H9 (cell line): ENCODE measurements around the gene NDUFA9. TPM values are rescaled to one million over a fixed set of nuclear protein-coding genes. Genes with fewer than 3 reads are reported as not detected.

ENCODE experiments used
- DNase-seq: peaks from one replicate; pipeline ENCODE4 v3.0.0-alpha.2; 2017
- H2AFZ ChIP-seq: one replicate; pipeline ENCODE4 v1.6.1; 2013; ENCODE audit warnings: mild to moderate bottlenecking, low read length, control low read depth, moderate library complexity
- H2AK5ac ChIP-seq: 2 replicates; pipeline ENCODE4 v1.6.1; 2013; ENCODE audit warnings: low read length, control low read depth, mixed read lengths; ENCODE audit not compliant: insufficient read length
- H2BK120ac ChIP-seq: one replicate; pipeline ENCODE4 v1.6.1; 2013; ENCODE audit warnings: low read depth, mild to moderate bottlenecking, low read length, control low read depth, inconsistent platforms; ENCODE audit not compliant: poor library complexity, severe bottlenecking
- H2BK12ac ChIP-seq: 2 replicates; pipeline ENCODE4 v1.6.1; 2013; ENCODE audit warnings: low read length, control low read depth, mixed read lengths, low read depth; ENCODE audit not compliant: insufficient read length
- H2BK15ac ChIP-seq: 2 replicates; pipeline ENCODE4 v1.6.1; 2013; ENCODE audit warnings: low read depth, low read length, control low read depth
- H2BK20ac ChIP-seq: one replicate; pipeline ENCODE4 v1.6.1; 2013; ENCODE audit warnings: low read depth, mild to moderate bottlenecking, low read length, control low read depth, inconsistent platforms; ENCODE audit not compliant: poor library complexity, severe bottlenecking
- H2BK5ac ChIP-seq: 2 replicates; pipeline ENCODE4 v1.6.1; 2013; ENCODE audit warnings: low read length, control low read depth, mixed read lengths; ENCODE audit not compliant: insufficient read length
- H3K14ac ChIP-seq: 2 replicates; pipeline ENCODE4 v1.6.1; 2013; ENCODE audit warnings: low read length, control low read depth; ENCODE audit not compliant: insufficient read depth
- H3K18ac ChIP-seq: 2 replicates; pipeline ENCODE4 v1.6.1; 2013; ENCODE audit warnings: low read depth, mild to moderate bottlenecking, mixed read lengths, low read length, control low read depth; ENCODE audit not compliant: insufficient read length
- H3K23ac ChIP-seq: 2 replicates; pipeline ENCODE4 v1.6.1; 2013; ENCODE audit warnings: low read length, control low read depth, mixed read lengths, low read depth; ENCODE audit not compliant: insufficient read length
- H3K23me2 ChIP-seq: 2 replicates; pipeline ENCODE4 v1.6.1; 2013; ENCODE audit warnings: low read depth, mild to moderate bottlenecking, mixed read lengths, low read length, control low read depth; ENCODE audit not compliant: insufficient read length, poor library complexity, severe bottlenecking
- H3K27ac ChIP-seq: 2 replicates; pipeline ENCODE4 v1.5.1; 2013; ENCODE audit warnings: low read length, control low read depth, mixed read lengths, low read depth; ENCODE audit not compliant: insufficient read length
- H3K27me3 ChIP-seq: 2 replicates; pipeline ENCODE4 v1.6.1; 2013; ENCODE audit warnings: low read length, control low read depth, inconsistent platforms; ENCODE audit not compliant: insufficient read depth
- H3K4ac ChIP-seq: 2 replicates; pipeline ENCODE4 v1.6.1; 2013; ENCODE audit warnings: low read depth, mild to moderate bottlenecking, control low read depth, inconsistent platforms, low read length, moderate library complexity
- H3K4me1 ChIP-seq: 2 replicates; pipeline ENCODE4 v1.6.1; 2013; ENCODE audit warnings: low read length, control low read depth, inconsistent platforms; ENCODE audit not compliant: insufficient read depth
- H3K4me2 ChIP-seq: 2 replicates; pipeline ENCODE4 v1.6.1; 2013; ENCODE audit warnings: low read length, control low read depth, mixed read lengths; ENCODE audit not compliant: insufficient read length, insufficient read depth
- H3K56ac ChIP-seq: 2 replicates; pipeline ENCODE4 v1.6.1; 2013; ENCODE audit warnings: low read depth, mild to moderate bottlenecking, mixed read lengths, low read length, control low read depth; ENCODE audit not compliant: insufficient read length
- H3K79me1 ChIP-seq: 2 replicates; pipeline ENCODE4 v1.6.1; 2013; ENCODE audit warnings: low read depth, mild to moderate bottlenecking, moderate library complexity, low read length, control low read depth, inconsistent platforms; ENCODE audit not compliant: insufficient read depth, poor library complexity, severe bottlenecking
- H3K79me2 ChIP-seq: 2 replicates; pipeline ENCODE4 v1.6.1; 2013; ENCODE audit warnings: low read length, control low read depth, inconsistent platforms; ENCODE audit not compliant: insufficient read depth
- H3K9ac ChIP-seq: 2 replicates; pipeline ENCODE4 v1.6.1; 2013; ENCODE audit warnings: low read length, control low read depth, mixed read lengths; ENCODE audit not compliant: insufficient read length; ENCODE audit errors: extremely low read depth
- H3K9me3 ChIP-seq: one replicate; pipeline ENCODE4 v1.6.1; 2013; ENCODE audit warnings: low read depth, low read length, inconsistent platforms; ENCODE audit not compliant: control insufficient read depth
- H3T11ph ChIP-seq: one replicate; pipeline ENCODE4 v1.6.1; 2013; ENCODE audit warnings: mild to moderate bottlenecking, low read length, control low read depth, inconsistent platforms
- H4K20me1 ChIP-seq: one replicate; pipeline ENCODE4 v1.6.1; 2013; ENCODE audit not compliant: control insufficient read depth, insufficient read length, insufficient read depth
- H4K5ac ChIP-seq: 2 replicates; pipeline ENCODE4 v1.6.1; 2013; ENCODE audit warnings: low read depth, mild to moderate bottlenecking, mixed read lengths, low read length, control low read depth; ENCODE audit not compliant: insufficient read length
- H4K8ac ChIP-seq: replicated peaks from 2 replicates; pipeline ENCODE4 v1.6.1; 2013; ENCODE audit warnings: low read length, control low read depth, mixed read lengths, low read depth; ENCODE audit not compliant: insufficient read length
- H4K91ac ChIP-seq: 2 replicates; pipeline ENCODE4 v1.6.1; 2013; ENCODE audit warnings: low read depth, mild to moderate bottlenecking, moderate library complexity, mixed read lengths, low read length, control low read depth; ENCODE audit not compliant: insufficient read length
- H3K27ac Mint-ChIP-seq, 3 experiments: 2 replicates in 2 of 3; 3 replicates in 1 of 3; pipeline ENCODE4 v1.8.0; 2020 to 2021; ENCODE audit warnings: mixed read lengths in 3 of 3, mild to moderate bottlenecking in 1 of 3, moderate library complexity in 1 of 3
- H3K27me3 Mint-ChIP-seq: 2 replicates; pipeline ENCODE4 v1.8.0; 2021; ENCODE audit warnings: low read depth, mild to moderate bottlenecking, moderate library complexity, mixed read lengths
- H3K36me3 Mint-ChIP-seq, 3 experiments: 2 replicates in 2 of 3; 3 replicates in 1 of 3; pipeline ENCODE4 v1.8.0; 2020 to 2021; ENCODE audit warnings: low read depth in 3 of 3, mixed read lengths in 3 of 3; ENCODE audit not compliant: insufficient read depth in 1 of 3
- H3K4me1 Mint-ChIP-seq, 2 experiments: 2 replicates each; pipeline ENCODE4 v1.8.0; 2020; ENCODE audit warnings: mixed read lengths in 2 of 2
- H3K4me3 Mint-ChIP-seq, 2 experiments: 2 replicates in 1 of 2; 3 replicates in 1 of 2; pipeline ENCODE4 v1.8.0; 2020 to 2021; ENCODE audit warnings: mild to moderate bottlenecking in 2 of 2, mixed read lengths in 2 of 2, moderate library complexity in 1 of 2
- H3K9me3 Mint-ChIP-seq, 2 experiments: 2 replicates in 1 of 2; 3 replicates in 1 of 2; pipeline ENCODE4 v1.8.0; 2020; ENCODE audit warnings: mild to moderate bottlenecking in 2 of 2, mixed read lengths in 2 of 2, moderate library complexity in 1 of 2
- CTCF ChIP-seq: fragments of 200-600 bp; sonication (generic); conservative IDR thresholded peaks from 3 replicates; pipeline ENCODE4 v1.8.0; 2021; ENCODE audit warnings: antibody characterized with exemption, mild to moderate bottlenecking
- WGBS: extraction: QIAGEN DNeasy Blood & Tissue Kit; methylation state at CpG from one replicate; pipeline ENCODE4 v1.1.7; 2013; ENCODE audit warnings: missing lambda C conversion rate, low lambda C conversion rate, mixed read lengths; ENCODE audit not compliant: insufficient read length; ENCODE audit errors: extremely low coverage; 5-methylcytosine and 5-hydroxymethylcytosine counted together
- total RNA-seq: library from RNA; stranded (reverse); gene quantifications from 2 replicates; pipeline ENCODE4 v1.2.1, GENCODE V29; 2021

The NDUFA9 gene
- total RNA-seq, 1 experiment from 2014 or later: 83.9 TPM

GRCh38 chr12:4603421-4603820, 45.5 kb upstream of the NDUFA9 start:
- Histone ChIP-seq H3K4me2 (no peak overlapping the region), H2AFZ (no peak overlapping the region), H3K9me3 (no peaks in the 10 kb centered on the region), H2BK12ac (no peak overlapping the region), H2BK120ac (no peak overlapping the region), H3K27ac (no peak overlapping the region), H2BK20ac (no peak overlapping the region), H3K14ac (no peak overlapping the region), H2BK15ac (no peak overlapping the region), H2BK5ac (no peak overlapping the region), H3K23me2 (peaks cover 3% of the 10 kb centered on the region), H4K91ac (no peak overlapping the region), H3K23ac (no peak overlapping the region), H3K9ac (no peak overlapping the region), H3K79me2 (no peaks in the 10 kb centered on the region), H2AK5ac (no peak overlapping the region), H3K27me3 (no peaks in the 10 kb centered on the region), H4K5ac (no peak overlapping the region), H4K20me1 (no peaks in the 10 kb centered on the region), H3K4me1 (no peaks in the 10 kb centered on the region), H3K4ac (no peak overlapping the region), H3T11ph (no peak overlapping the region), H3K56ac (no peak overlapping the region), H3K18ac (no peak overlapping the region), H4K8ac (no peak overlapping the region), H3K79me1 (no peaks in the 10 kb centered on the region)
- Mint-ChIP-seq H3K4me1 (peaks cover 0 to 10% of the 10 kb centered on the region in 2 experiments; a peak in 3 of 4 replicates), H3K27me3 (peaks cover 21% of the 10 kb centered on the region), H3K27ac (no peak overlapping the region), H3K4me3 (no peak overlapping the region), H3K9me3 (no peaks in the 10 kb centered on the region), H3K36me3 (peaks cover 0 to 5% (median 0%) of the 10 kb centered on the region in 3 experiments; a peak in 1 of 7 replicates)
- 100% methylated on average over 1 of the region's 7 CpGs for WGBS
- TF ChIP-seq CTCF: no peak
- DNase-seq: no peak
